Gastroesophageal sphincter (tissue), 3 donors: ENCODE measurements around the gene SLC35D2.

Source experiments
- CTCF ChIP-seq, 4 experiments: fragments of 200-600 bp in 2 of 4; fragments of 450-650 bp in 2 of 4; sonication (generic) in 1 of 4; IDR thresholded peaks; one replicate each; pipeline ENCODE4 v1.5.1; 2017 to 2019; ENCODE audit warnings: antibody characterized with exemption in 4 of 4, mild to moderate bottlenecking in 2 of 4, moderate library complexity in 2 of 4
- EP300 ChIP-seq: sonication (generic); formaldehyde crosslinking; IDR thresholded peaks from one replicate; pipeline ENCODE4 v1.6.1; 2017; ENCODE audit warnings: antibody characterized with exemption, mild to moderate bottlenecking
- POLR2A ChIP-seq, 2 donors: fragments of 450-650 bp; IDR thresholded peaks; one replicate each; pipeline ENCODE4 v1.6.1; 2017; ENCODE audit warnings: antibody characterized with exemption in 2 of 2, mild to moderate bottlenecking in 2 of 2, moderate library complexity in 1 of 2
- POLR2AphosphoS5 ChIP-seq: sonication (generic); formaldehyde crosslinking; IDR thresholded peaks from one replicate; pipeline ENCODE4 v1.6.1; 2017; ENCODE audit warnings: antibody characterized with exemption

GRCh38 chr9:96331236-96331947 is 52.1 kb downstream of the SLC35D2 start:
- TF ChIP-seq CTCF (IDR thresholded peaks at IDR 0.05): no peak
- no peak for TF ChIP-seq POLR2A (IDR thresholded peaks at IDR 0.05)
- no peak for TF ChIP-seq EP300
- TF ChIP-seq POLR2AphosphoS5: no peak
